H9 (cell line): ENCODE results near the gene PM20D2. TPM values are rescaled to one million over a fixed set of nuclear protein-coding genes. Genes with fewer than 3 reads are reported as not detected.

Source experiments
- DNase-seq: peaks from one replicate; pipeline ENCODE4 v3.0.0-alpha.2; 2017
- H2AFZ ChIP-seq: one replicate; pipeline ENCODE4 v1.6.1; 2013; ENCODE audit warnings: mild to moderate bottlenecking, low read length, control low read depth, moderate library complexity
- H2AK5ac ChIP-seq: 2 replicates; pipeline ENCODE4 v1.6.1; 2013; ENCODE audit warnings: low read length, control low read depth, mixed read lengths; ENCODE audit not compliant: insufficient read length
- H2BK120ac ChIP-seq: one replicate; pipeline ENCODE4 v1.6.1; 2013; ENCODE audit warnings: low read depth, mild to moderate bottlenecking, low read length, control low read depth, inconsistent platforms; ENCODE audit not compliant: poor library complexity, severe bottlenecking
- H2BK12ac ChIP-seq: 2 replicates; pipeline ENCODE4 v1.6.1; 2013; ENCODE audit warnings: low read length, control low read depth, mixed read lengths, low read depth; ENCODE audit not compliant: insufficient read length
- H2BK15ac ChIP-seq: 2 replicates; pipeline ENCODE4 v1.6.1; 2013; ENCODE audit warnings: low read depth, low read length, control low read depth
- H2BK20ac ChIP-seq: one replicate; pipeline ENCODE4 v1.6.1; 2013; ENCODE audit warnings: low read depth, mild to moderate bottlenecking, low read length, control low read depth, inconsistent platforms; ENCODE audit not compliant: poor library complexity, severe bottlenecking
- H2BK5ac ChIP-seq: 2 replicates; pipeline ENCODE4 v1.6.1; 2013; ENCODE audit warnings: low read length, control low read depth, mixed read lengths; ENCODE audit not compliant: insufficient read length
- H3K14ac ChIP-seq: 2 replicates; pipeline ENCODE4 v1.6.1; 2013; ENCODE audit warnings: low read length, control low read depth; ENCODE audit not compliant: insufficient read depth
- H3K18ac ChIP-seq: 2 replicates; pipeline ENCODE4 v1.6.1; 2013; ENCODE audit warnings: low read depth, mild to moderate bottlenecking, mixed read lengths, low read length, control low read depth; ENCODE audit not compliant: insufficient read length
- H3K23ac ChIP-seq: 2 replicates; pipeline ENCODE4 v1.6.1; 2013; ENCODE audit warnings: low read length, control low read depth, mixed read lengths, low read depth; ENCODE audit not compliant: insufficient read length
- H3K23me2 ChIP-seq: 2 replicates; pipeline ENCODE4 v1.6.1; 2013; ENCODE audit warnings: low read depth, mild to moderate bottlenecking, mixed read lengths, low read length, control low read depth; ENCODE audit not compliant: insufficient read length, poor library complexity, severe bottlenecking
- H3K27ac ChIP-seq: 2 replicates; pipeline ENCODE4 v1.5.1; 2013; ENCODE audit warnings: low read length, control low read depth, mixed read lengths, low read depth; ENCODE audit not compliant: insufficient read length
- H3K27me3 ChIP-seq: 2 replicates; pipeline ENCODE4 v1.6.1; 2013; ENCODE audit warnings: low read length, control low read depth, inconsistent platforms; ENCODE audit not compliant: insufficient read depth
- H3K4ac ChIP-seq: 2 replicates; pipeline ENCODE4 v1.6.1; 2013; ENCODE audit warnings: low read depth, mild to moderate bottlenecking, control low read depth, inconsistent platforms, low read length, moderate library complexity
- H3K4me1 ChIP-seq: 2 replicates; pipeline ENCODE4 v1.6.1; 2013; ENCODE audit warnings: low read length, control low read depth, inconsistent platforms; ENCODE audit not compliant: insufficient read depth
- H3K4me2 ChIP-seq: 2 replicates; pipeline ENCODE4 v1.6.1; 2013; ENCODE audit warnings: low read length, control low read depth, mixed read lengths; ENCODE audit not compliant: insufficient read length, insufficient read depth
- H3K56ac ChIP-seq: 2 replicates; pipeline ENCODE4 v1.6.1; 2013; ENCODE audit warnings: low read depth, mild to moderate bottlenecking, mixed read lengths, low read length, control low read depth; ENCODE audit not compliant: insufficient read length
- H3K79me1 ChIP-seq: 2 replicates; pipeline ENCODE4 v1.6.1; 2013; ENCODE audit warnings: low read depth, mild to moderate bottlenecking, moderate library complexity, low read length, control low read depth, inconsistent platforms; ENCODE audit not compliant: insufficient read depth, poor library complexity, severe bottlenecking
- H3K79me2 ChIP-seq: 2 replicates; pipeline ENCODE4 v1.6.1; 2013; ENCODE audit warnings: low read length, control low read depth, inconsistent platforms; ENCODE audit not compliant: insufficient read depth
- H3K9ac ChIP-seq: 2 replicates; pipeline ENCODE4 v1.6.1; 2013; ENCODE audit warnings: low read length, control low read depth, mixed read lengths; ENCODE audit not compliant: insufficient read length; ENCODE audit errors: extremely low read depth
- H3K9me3 ChIP-seq: one replicate; pipeline ENCODE4 v1.6.1; 2013; ENCODE audit warnings: low read depth, low read length, inconsistent platforms; ENCODE audit not compliant: control insufficient read depth
- H3T11ph ChIP-seq: one replicate; pipeline ENCODE4 v1.6.1; 2013; ENCODE audit warnings: mild to moderate bottlenecking, low read length, control low read depth, inconsistent platforms
- H4K20me1 ChIP-seq: one replicate; pipeline ENCODE4 v1.6.1; 2013; ENCODE audit not compliant: control insufficient read depth, insufficient read length, insufficient read depth
- H4K5ac ChIP-seq: 2 replicates; pipeline ENCODE4 v1.6.1; 2013; ENCODE audit warnings: low read depth, mild to moderate bottlenecking, mixed read lengths, low read length, control low read depth; ENCODE audit not compliant: insufficient read length
- H4K8ac ChIP-seq: replicated peaks from 2 replicates; pipeline ENCODE4 v1.6.1; 2013; ENCODE audit warnings: low read length, control low read depth, mixed read lengths, low read depth; ENCODE audit not compliant: insufficient read length
- H4K91ac ChIP-seq: 2 replicates; pipeline ENCODE4 v1.6.1; 2013; ENCODE audit warnings: low read depth, mild to moderate bottlenecking, moderate library complexity, mixed read lengths, low read length, control low read depth; ENCODE audit not compliant: insufficient read length
- H3K27ac Mint-ChIP-seq, 3 experiments: 2 replicates in 2 of 3; 3 replicates in 1 of 3; pipeline ENCODE4 v1.8.0; 2020 to 2021; ENCODE audit warnings: mixed read lengths in 3 of 3, mild to moderate bottlenecking in 1 of 3, moderate library complexity in 1 of 3
- H3K27me3 Mint-ChIP-seq: 2 replicates; pipeline ENCODE4 v1.8.0; 2021; ENCODE audit warnings: low read depth, mild to moderate bottlenecking, moderate library complexity, mixed read lengths
- H3K36me3 Mint-ChIP-seq, 3 experiments: 2 replicates in 2 of 3; 3 replicates in 1 of 3; pipeline ENCODE4 v1.8.0; 2020 to 2021; ENCODE audit warnings: low read depth in 3 of 3, mixed read lengths in 3 of 3; ENCODE audit not compliant: insufficient read depth in 1 of 3
- H3K4me1 Mint-ChIP-seq, 2 experiments: 2 replicates each; pipeline ENCODE4 v1.8.0; 2020; ENCODE audit warnings: mixed read lengths in 2 of 2
- H3K4me3 Mint-ChIP-seq, 2 experiments: 2 replicates in 1 of 2; 3 replicates in 1 of 2; pipeline ENCODE4 v1.8.0; 2020 to 2021; ENCODE audit warnings: mild to moderate bottlenecking in 2 of 2, mixed read lengths in 2 of 2, moderate library complexity in 1 of 2
- H3K9me3 Mint-ChIP-seq, 2 experiments: 2 replicates in 1 of 2; 3 replicates in 1 of 2; pipeline ENCODE4 v1.8.0; 2020; ENCODE audit warnings: mild to moderate bottlenecking in 2 of 2, mixed read lengths in 2 of 2, moderate library complexity in 1 of 2
- CTCF ChIP-seq: fragments of 200-600 bp; sonication (generic); conservative IDR thresholded peaks from 3 replicates; pipeline ENCODE4 v1.8.0; 2021; ENCODE audit warnings: antibody characterized with exemption, mild to moderate bottlenecking
- WGBS: extraction: QIAGEN DNeasy Blood & Tissue Kit; methylation state at CpG from one replicate; pipeline ENCODE4 v1.1.7; 2013; ENCODE audit warnings: missing lambda C conversion rate, low lambda C conversion rate, mixed read lengths; ENCODE audit not compliant: insufficient read length; ENCODE audit errors: extremely low coverage; 5-methylcytosine and 5-hydroxymethylcytosine counted together
- total RNA-seq: library from RNA; stranded (reverse); gene quantifications from 2 replicates; pipeline ENCODE4 v1.2.1, GENCODE V29; 2021

PM20D2 gene
- total RNA-seq, 1 experiment from 2014 or later: 8.3 TPM

- H4K5ac ChIP-seq: no peak overlapping the region
- no CpG with 5 or more reads among the region's 1 CpG for WGBS
- no peak for DNase-seq
Observed at GRCh38 chr6:89121934-89122333, 23.9 kb upstream of the PM20D2 start.

More at GRCh38 chr6:89121934-89122333, 23.9 kb upstream of the PM20D2 start:
- H3K36me3 Mint-ChIP-seq: peaks cover 0 to 2% (median 0%) of the 10 kb centered on the region in 3 experiments; a peak in 2 of 7 replicates
- TF ChIP-seq CTCF: no peak
- no peak overlapping the region for H3K18ac ChIP-seq
- no peak overlapping the region for H2BK20ac ChIP-seq
- H3K9me3 ChIP-seq: no peaks in the 10 kb centered on the region
- no peak overlapping the region for H3K27ac ChIP-seq
- H2AK5ac ChIP-seq: no peak overlapping the region
- peaks cover 14% of the 10 kb centered on the region for H3K27me3 ChIP-seq
- H3T11ph ChIP-seq: no peak overlapping the region
- H4K91ac ChIP-seq: no peak overlapping the region
- peaks cover 0 to under 1% of the 10 kb centered on the region in 2 experiments; a peak in 2 of 5 replicates for H3K9me3 Mint-ChIP-seq
- H3K23ac ChIP-seq: no peak overlapping the region
- peaks cover 5 to 6% of the 10 kb centered on the region in 2 experiments for H3K4me1 Mint-ChIP-seq
- H3K56ac ChIP-seq: no peak overlapping the region
- no peaks in the 10 kb centered on the region for H4K20me1 ChIP-seq
- no peaks in the 10 kb centered on the region for H3K79me2 ChIP-seq
- no peak overlapping the region for H2BK12ac ChIP-seq
- H2BK120ac ChIP-seq: no peak overlapping the region
- H3K79me1 ChIP-seq: no peaks in the 10 kb centered on the region
- no peak overlapping the region for H3K14ac ChIP-seq
- no peak overlapping the region for H2BK5ac ChIP-seq
- H3K27me3 Mint-ChIP-seq: peaks cover 25% of the 10 kb centered on the region
- no peak overlapping the region for H3K4ac ChIP-seq
- H2AFZ ChIP-seq: no peak overlapping the region
- no peak overlapping the region for H2BK15ac ChIP-seq
- H3K4me3 Mint-ChIP-seq: no peak overlapping the region
- peaks cover 4% of the 10 kb centered on the region for H3K23me2 ChIP-seq
- no peak overlapping the region for H3K9ac ChIP-seq
- H3K4me2 ChIP-seq: no peak overlapping the region
- H3K4me1 ChIP-seq: no peaks in the 10 kb centered on the region
- H3K27ac Mint-ChIP-seq: no peak overlapping the region
- H4K8ac ChIP-seq: no peak overlapping the region
